Right lobe of liver (tissue), 6 donors: Measurements from ENCODE around the gene DNAJB1. TPM values are rescaled to one million over a fixed set of nuclear protein-coding genes. Genes with fewer than 3 reads are reported as not detected.

Source experiments
- ATAC-seq, 4 donors: fragments of 200-7000 bp; cut with Tn5 transposase; one replicate each; pipeline ENCODE4 v1.9.1; 2020; ENCODE audit warnings: mild to moderate bottlenecking in 4 of 4, moderate library complexity in 4 of 4
- DNase-seq, 3 donors: peaks; one replicate each; pipeline ENCODE4 v3.0.0-alpha.2; 2020
- H3K27ac ChIP-seq, 3 donors: fragments of 200-600 bp; one replicate each; pipeline ENCODE4 v1.8.0; 2022
- H3K27me3 ChIP-seq, 2 donors: fragments of 200-600 bp; one replicate each; pipeline ENCODE4 v1.8.0; 2022
- H3K36me3 ChIP-seq, 4 donors: fragments of 200-600 bp; sonication (generic) in 1 of 4; one replicate each; pipeline versions ENCODE4 v1.5.1 to v1.8.0; 2017 to 2022; ENCODE audit warnings: control low read depth in 1 of 4
- H3K4me1 ChIP-seq, 4 donors: fragments of 200-600 bp; sonication (generic) in 1 of 4; one replicate each; pipeline versions ENCODE4 v1.5.1 to v1.8.0; 2017 to 2022; ENCODE audit warnings: control low read depth in 1 of 4
- H3K4me3 ChIP-seq, 3 donors: fragments of 200-600 bp; one replicate each; pipeline ENCODE4 v1.8.0; 2022
- H3K9me3 ChIP-seq, 4 donors: fragments of 200-600 bp; sonication (generic) in 1 of 4; one replicate each; pipeline versions ENCODE4 v1.5.1 to v1.8.0; 2017 to 2022; ENCODE audit warnings: control low read depth in 1 of 4
- POLR2A ChIP-seq: fragments of 450-650 bp; IDR thresholded peaks from one replicate; pipeline ENCODE4 v1.6.1; 2017; ENCODE audit warnings: antibody characterized with exemption, mild to moderate bottlenecking
- WGBS: methylation state at CpG from one replicate; pipeline ENCODE4 v1.1.6; 2018; ENCODE audit warnings: low coverage, low lambda C conversion rate; ENCODE audit not compliant: insufficient coverage; ENCODE audit errors: missing lambda C conversion rate; 5-methylcytosine and 5-hydroxymethylcytosine counted together
- intact Hi-C, 2 donors: fragments of 100-400 bp; cut with DNase I; formaldehyde crosslinking; loops; one replicate each; pipeline versions ENCODE4 v1.11.2 to v1.14.1; 2022
- total RNA-seq, 6 experiments: library from RNA; depleted of rRNA in 2 of 6; stranded (reverse); fragments of >200 nt in 2 of 6; fragmentation: NEBNext Ultra II Directional in 3 of 6; extraction: Animal tissue kit (Norgen Biotek cat#: 25700) in 3 of 6; gene quantifications; one replicate each; pipeline versions ENCODE4 v1.1.0 to v1.2.4, GENCODE V29; 2016 to 2023
- TF ChIP-seq, protein P1 (sequence below), 4 donors: fragments of 200-600 bp in 3 of 4; fragments of 450-650 bp in 1 of 4; IDR thresholded peaks; one replicate each; pipeline versions ENCODE4 v1.5.1 to v1.8.0; 2016 to 2022; ENCODE audit warnings: antibody characterized with exemption in 4 of 4, mild to moderate bottlenecking in 2 of 4
- donor health status: DM: no; HTN: yes; CAD: no.
- donor health status: DM: no; HTN: no; CAD: no.
- donor health status: DM: no; HTN: no; CAD: no.
- donor health status: DM: no; HTN: yes; CAD: no.
- donor health status: DM: no; HTN: yes; CAD: no.

The DNAJB1 gene
- total RNA-seq, 6 experiments from 2014 or later = 35.7 to 76.8 (median 52.1) TPM

DNA sequence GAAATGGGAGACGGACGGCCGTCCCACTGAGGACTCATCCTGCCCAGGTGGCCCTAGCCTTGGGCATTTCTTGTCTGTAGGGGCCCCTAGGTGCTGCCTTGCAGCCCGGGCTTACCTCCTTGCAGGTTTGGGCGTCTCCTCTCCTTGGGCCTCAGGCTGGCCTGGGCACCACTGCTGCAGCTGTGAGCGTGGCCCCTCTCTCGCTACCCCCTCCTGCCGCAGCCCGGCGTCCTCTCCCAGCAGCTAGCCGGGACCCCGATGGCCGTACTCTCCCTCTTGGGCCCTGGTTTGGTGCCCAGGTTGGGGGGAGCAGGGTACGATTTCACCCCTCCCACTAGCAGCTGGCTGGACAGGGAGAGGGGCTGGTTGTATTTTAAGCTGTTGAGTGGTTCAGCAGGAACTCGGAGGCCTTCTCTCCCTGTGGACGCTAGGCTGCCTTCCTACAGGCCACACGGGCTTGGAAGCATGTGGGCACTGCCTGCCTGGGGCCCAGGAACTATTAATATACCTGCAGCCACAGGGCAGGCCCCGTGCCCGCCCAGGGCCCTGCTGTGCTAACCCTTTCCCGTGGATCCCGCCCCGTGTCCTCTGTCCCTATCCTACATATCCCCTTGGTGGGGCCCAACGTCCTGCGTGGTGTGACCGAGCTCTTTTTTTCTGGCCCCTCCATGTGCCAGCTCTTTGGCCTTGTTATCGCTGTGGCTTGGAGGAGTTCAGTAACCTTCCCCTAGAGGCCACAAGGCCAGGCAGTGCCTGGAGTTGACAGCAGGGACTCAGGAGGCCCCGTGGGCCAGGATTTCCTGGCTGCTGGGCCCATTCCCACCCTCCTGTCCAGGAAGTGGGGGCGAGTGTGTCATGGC, 41.9 kb upstream of the DNAJB1 start:
- DNase-seq = no peak
- H3K27ac ChIP-seq = no peak overlapping the region
- no peak for ATAC-seq
- intact Hi-C loops = loop anchor here in 1 of 2 donors (10.0 kb wide), 1 partner anchor 55 kb away; no protein-coding TSS in a partner anchor
- H3K4me1 ChIP-seq = peaks cover 0 to 13% (median 0%) of the 10 kb centered on the region in 4 donors
- WGBS = 48% methylated on average over 11 of the region's 28 CpGs
- no peaks in the 10 kb centered on the region for H3K27me3 ChIP-seq
- H3K36me3 ChIP-seq = peaks cover 0 to 7% (median 0%) of the 10 kb centered on the region in 4 donors
- no peak overlapping the region for H3K4me3 ChIP-seq
- TF ChIP-seq, protein P1, sequence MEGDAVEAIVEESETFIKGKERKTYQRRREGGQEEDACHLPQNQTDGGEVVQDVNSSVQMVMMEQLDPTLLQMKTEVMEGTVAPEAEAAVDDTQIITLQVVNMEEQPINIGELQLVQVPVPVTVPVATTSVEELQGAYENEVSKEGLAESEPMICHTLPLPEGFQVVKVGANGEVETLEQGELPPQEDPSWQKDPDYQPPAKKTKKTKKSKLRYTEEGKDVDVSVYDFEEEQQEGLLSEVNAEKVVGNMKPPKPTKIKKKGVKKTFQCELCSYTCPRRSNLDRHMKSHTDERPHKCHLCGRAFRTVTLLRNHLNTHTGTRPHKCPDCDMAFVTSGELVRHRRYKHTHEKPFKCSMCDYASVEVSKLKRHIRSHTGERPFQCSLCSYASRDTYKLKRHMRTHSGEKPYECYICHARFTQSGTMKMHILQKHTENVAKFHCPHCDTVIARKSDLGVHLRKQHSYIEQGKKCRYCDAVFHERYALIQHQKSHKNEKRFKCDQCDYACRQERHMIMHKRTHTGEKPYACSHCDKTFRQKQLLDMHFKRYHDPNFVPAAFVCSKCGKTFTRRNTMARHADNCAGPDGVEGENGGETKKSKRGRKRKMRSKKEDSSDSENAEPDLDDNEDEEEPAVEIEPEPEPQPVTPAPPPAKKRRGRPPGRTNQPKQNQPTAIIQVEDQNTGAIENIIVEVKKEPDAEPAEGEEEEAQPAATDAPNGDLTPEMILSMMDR (IDR thresholded peaks at IDR 0.05) = no peak
- no peak for TF ChIP-seq POLR2A
- H3K9me3 ChIP-seq = no peaks in the 10 kb centered on the region

DNA sequence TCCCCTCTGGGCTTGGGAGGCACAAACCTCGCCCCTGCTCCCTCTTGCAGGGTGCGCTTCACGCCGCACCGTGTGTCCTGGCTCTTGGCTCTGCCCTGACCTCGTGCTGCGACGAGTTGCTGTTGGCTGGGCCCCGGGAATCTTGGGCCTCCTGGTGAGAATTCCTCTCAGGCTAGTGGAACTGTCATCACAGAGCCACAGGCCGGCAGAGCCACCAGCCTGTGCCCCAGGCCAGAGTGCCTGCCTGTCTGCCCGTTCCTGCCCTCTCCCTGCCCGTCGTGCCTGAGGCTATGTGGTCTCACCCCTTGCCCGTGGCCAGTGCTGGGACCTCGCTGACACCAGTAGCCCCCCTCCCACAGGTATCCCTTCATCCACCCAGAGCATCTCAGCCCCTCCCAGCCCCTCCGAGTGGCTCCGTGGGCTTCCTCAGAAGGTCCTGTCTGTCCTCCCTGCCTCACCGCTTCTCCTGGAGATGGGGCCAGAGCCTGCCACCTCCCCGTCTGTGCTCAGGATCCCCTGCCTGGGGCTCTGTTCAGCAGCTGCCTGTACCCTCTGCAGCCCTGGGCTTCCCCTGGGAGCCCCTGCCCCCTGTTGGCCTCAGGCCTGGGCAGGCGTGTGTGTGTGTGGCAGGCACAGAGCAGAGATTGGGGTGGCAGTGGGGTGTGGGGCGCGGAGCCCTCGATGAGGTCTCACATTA, 40.3 kb upstream of the DNAJB1 start:
- no peak for DNase-seq
- intact Hi-C loops = loop anchor here in 1 of 2 donors (10.0 kb wide), 1 partner anchor 54 kb away; no protein-coding TSS in a partner anchor
- ATAC-seq = no peak
- Histone ChIP-seq H3K9me3 (no peaks in the 10 kb centered on the region), H3K4me3 (no peak overlapping the region), H3K27ac (no peak overlapping the region), H3K27me3 (no peaks in the 10 kb centered on the region), H3K4me1 (peaks cover 0 to 29% (median 7%) of the 10 kb centered on the region in 4 donors), H3K36me3 (peaks cover 0 to 1% (median 0%) of the 10 kb centered on the region in 4 donors)
- WGBS = 80% methylated on average over 2 of the region's 23 CpGs
- TF ChIP-seq POLR2A = no peak
- TF ChIP-seq, protein P1 (IDR thresholded peaks at IDR 0.05) = no peak

DNA sequence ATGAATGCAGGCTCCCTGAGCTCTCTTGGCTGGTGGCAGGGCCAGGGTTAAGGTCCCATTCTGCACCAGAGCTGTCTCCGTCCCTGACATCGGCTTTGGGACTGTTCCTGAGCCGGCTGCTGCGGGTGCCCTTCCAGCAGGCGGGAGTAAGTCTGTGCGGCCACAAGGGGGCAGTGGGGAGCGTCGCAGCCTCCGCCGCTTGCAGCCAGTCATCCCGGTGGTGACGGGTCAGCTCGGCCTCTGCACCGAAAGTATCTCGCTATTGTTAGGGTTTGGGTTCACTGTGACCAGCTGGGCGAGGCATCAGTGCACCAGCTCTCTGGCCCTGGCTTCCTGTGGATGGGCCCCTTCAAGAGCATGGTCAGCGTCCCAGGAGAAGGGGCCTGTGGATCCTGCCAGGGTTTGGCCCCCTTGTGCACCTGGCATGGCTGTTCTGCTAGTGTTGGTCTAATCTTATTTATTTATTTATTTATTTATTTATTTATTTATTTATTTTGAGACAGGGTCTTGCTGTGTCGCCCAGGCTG, 38.5 kb upstream of the DNAJB1 start:
- H3K36me3 ChIP-seq = no peaks in the 10 kb centered on the region

More for the DNA sequence above, 38.5 kb upstream of the DNAJB1 start:
- no peak overlapping the region for H3K4me3 ChIP-seq
- peak; percentile 79 to 85 (median 84) for DNase-seq
- intact Hi-C loops = loop anchor here in 1 of 2 donors (10.0 kb wide), 1 partner anchor 52 kb away; no protein-coding TSS in a partner anchor
- H3K4me1 ChIP-seq = peaks cover 0 to 42% (median 11%) of the 10 kb centered on the region in 4 donors
- H3K9me3 ChIP-seq = no peaks in the 10 kb centered on the region
- WGBS = 87% methylated on average over 2 of the region's 18 CpGs
- no peak overlapping the region for H3K27ac ChIP-seq
- TF ChIP-seq POLR2A = no peak
- TF ChIP-seq, protein P1 (IDR thresholded peaks at IDR 0.05) = peak; percentile 83 to 99 (median 96)
- no peaks in the 10 kb centered on the region for H3K27me3 ChIP-seq
- ATAC-seq = peak; percentile 75 to 80 (median 78)
